WTC11 (cell line): ENCODE data around the gene DNAAF1. TPM values are rescaled to one million over a fixed set of nuclear protein-coding genes. Genes with fewer than 3 reads are reported as not detected.

Source experiments
- ATAC-seq: fragments of 200-7000 bp; cut with Tn5 transposase; 2 replicates; pipeline ENCODE4 v1.10.0; 2021; ENCODE audit warnings: mild to moderate bottlenecking, moderate library complexity
- CTCF ChIA-PET: fragments of 300-600 bp; sonication (Branson Sonifier 250); formaldehyde crosslinking; loops from one replicate; lab custom pipeline; 2021; ENCODE audit warnings: antibody characterized with exemption; lab: Charles Lee
- POLR2A ChIA-PET: fragments of 350-600 bp; sonication (Branson Sonifier 250); formaldehyde crosslinking; loops from one replicate; lab custom pipeline; 2021; ENCODE audit warnings: antibody characterized with exemption; lab: Charles Lee
- DNase-seq: peaks from one replicate; pipeline ENCODE4 v3.0.0; 2021; ENCODE audit warnings: low spot score
- H3K27ac Mint-ChIP-seq: 2 replicates; pipeline ENCODE4 v1.8.0; 2021; ENCODE audit warnings: mixed read lengths
- H3K27me3 Mint-ChIP-seq: 2 replicates; pipeline ENCODE4 v1.8.0; 2021; ENCODE audit warnings: low read depth, mild to moderate bottlenecking, moderate library complexity, mixed read lengths
- H3K36me3 Mint-ChIP-seq: 2 replicates; pipeline ENCODE4 v1.8.0; 2021; ENCODE audit warnings: mixed read lengths
- H3K4me1 Mint-ChIP-seq: 2 replicates; pipeline ENCODE4 v1.8.0; 2022; ENCODE audit warnings: mixed read lengths
- H3K4me3 Mint-ChIP-seq: 2 replicates; pipeline ENCODE4 v1.8.0; 2021; ENCODE audit warnings: mild to moderate bottlenecking, moderate library complexity, mixed read lengths
- H3K9me3 Mint-ChIP-seq: 2 replicates; pipeline ENCODE4 v1.8.0; 2021; ENCODE audit warnings: mixed read lengths
- AR ChIP-seq: fragments of 250-450 bp; sonication (Bioruptor Pico); IDR thresholded peaks from 2 replicates; pipeline ENCODE4 v1.9.0; 2021; ENCODE audit warnings: mild to moderate bottlenecking
- ATF3 ChIP-seq: sonication (generic); formaldehyde crosslinking; conservative IDR thresholded peaks from 2 replicates; pipeline ENCODE4 v1.8.1; 2022; ENCODE audit warnings: mild to moderate bottlenecking, missing genetic modification reagents
- CREM ChIP-seq: sonication (generic); formaldehyde crosslinking; IDR thresholded peaks from 2 replicates; pipeline ENCODE4 v1.8.1; 2022; ENCODE audit warnings: mild to moderate bottlenecking, missing genetic modification reagents, moderate library complexity
- ETV6 ChIP-seq: sonication (generic); formaldehyde crosslinking; IDR thresholded peaks from 2 replicates; pipeline ENCODE4 v1.8.1; 2022; ENCODE audit warnings: mild to moderate bottlenecking, missing genetic modification reagents
- FOXP1 ChIP-seq: sonication (generic); formaldehyde crosslinking; IDR thresholded peaks from 2 replicates; pipeline ENCODE4 v1.8.0; 2022; ENCODE audit warnings: missing genetic modification reagents, mild to moderate bottlenecking, moderate library complexity, borderline replicate concordance
- JAZF1 ChIP-seq: fragments of 250-450 bp; sonication (Bioruptor Pico); IDR thresholded peaks from 2 replicates; pipeline ENCODE4 v1.9.0; 2021; ENCODE audit warnings: moderate library complexity, mild to moderate bottlenecking, inconsistent platforms
- MLX ChIP-seq: sonication (generic); formaldehyde crosslinking; IDR thresholded peaks from 2 replicates; pipeline ENCODE4 v1.8.1; 2023; ENCODE audit warnings: mild to moderate bottlenecking, missing genetic modification reagents, moderate library complexity
- PRRX2 ChIP-seq: fragments of 250-450 bp; sonication (Bioruptor Pico); IDR thresholded peaks from 2 replicates; pipeline ENCODE4 v1.8.0; 2021; ENCODE audit warnings: mild to moderate bottlenecking
- SOX15 ChIP-seq: fragments of 250-450 bp; sonication (Bioruptor Pico); IDR thresholded peaks from 2 replicates; pipeline ENCODE4 v1.9.0; 2021; ENCODE audit warnings: mild to moderate bottlenecking
- TEAD1 ChIP-seq: sonication (generic); formaldehyde crosslinking; IDR thresholded peaks from 2 replicates; pipeline ENCODE4 v1.8.0; 2022; ENCODE audit warnings: mild to moderate bottlenecking, missing genetic modification reagents
- TEAD4 ChIP-seq: sonication (generic); formaldehyde crosslinking; IDR thresholded peaks from 2 replicates; pipeline ENCODE4 v1.8.0; 2022; ENCODE audit warnings: mild to moderate bottlenecking, missing genetic modification reagents
- USF1 ChIP-seq: sonication (generic); formaldehyde crosslinking; IDR thresholded peaks from 2 replicates; pipeline ENCODE4 v1.8.0; 2022; ENCODE audit warnings: mild to moderate bottlenecking, missing genetic modification reagents
- ZBTB43 ChIP-seq: sonication (generic); formaldehyde crosslinking; IDR thresholded peaks from 2 replicates; pipeline ENCODE4 v1.8.1; 2023; ENCODE audit warnings: mild to moderate bottlenecking, missing genetic modification reagents
- ZNF317 ChIP-seq: sonication (generic); formaldehyde crosslinking; IDR thresholded peaks from 2 replicates; pipeline ENCODE4 v1.8.1; 2023; ENCODE audit warnings: low read depth, mild to moderate bottlenecking, moderate library complexity, missing genetic modification reagents, borderline replicate concordance
- ZNF416 ChIP-seq: fragments of 250-450 bp; sonication (Bioruptor Pico); IDR thresholded peaks from 2 replicates; pipeline ENCODE4 v1.9.0; 2021; ENCODE audit warnings: mild to moderate bottlenecking, inconsistent platforms
- ZNF423 ChIP-seq: fragments of 250-450 bp; sonication (Bioruptor Pico); IDR thresholded peaks from 2 replicates; pipeline ENCODE4 v2.1.2; 2022; ENCODE audit warnings: mild to moderate bottlenecking, moderate library complexity
- ZNF425 ChIP-seq: fragments of 250-450 bp; sonication (Bioruptor Pico); conservative IDR thresholded peaks from 2 replicates; pipeline ENCODE4 v1.9.0; 2021; ENCODE audit warnings: mild to moderate bottlenecking
- total RNA-seq: library from RNA; stranded (reverse); gene quantifications from 3 replicates; pipeline ENCODE4 v1.2.3, GENCODE V29; 2021

Gene DNAAF1
- total RNA-seq, 1 experiment from 2014 or later, result 0.20 TPM

GRCh38 chr16:84199097-84199496, 54.0 kb downstream of the DNAAF1 start:
- H3K27ac Mint-ChIP-seq, result peak overlapping the region; percentile 36; the same call in 1 of the 2 replicates
- no peaks in the 10 kb centered on the region for H3K36me3 Mint-ChIP-seq
- ChIA-PET POLR2A (no interaction called here), CTCF (interaction anchor here (1.5 kb wide), 1 partner anchor 12 kb away, joined by 16 read pairs; the partner anchor contains the start of gene TAF1C)
- no peaks in the 10 kb centered on the region for H3K27me3 Mint-ChIP-seq
- no peak overlapping the region for H3K4me3 Mint-ChIP-seq
- DNase-seq (no peak), ATAC-seq (peak; percentile 44)
- H3K9me3 Mint-ChIP-seq, result peaks cover 3% of the 10 kb centered on the region; the same call in 1 of the 2 replicates
- TF ChIP-seq AR (CRISPR knock-in tag), result no peak
- TF ChIP-seq ETV6 (CRISPR knock-in tag), result no peak
- TF ChIP-seq CREM (CRISPR knock-in tag), result no peak
- no peak for TF ChIP-seq TEAD4 (CRISPR knock-in tag)
- no peak for TF ChIP-seq SOX15 (CRISPR knock-in tag)
- no peak for TF ChIP-seq ZNF317
- TF ChIP-seq ATF3 (CRISPR knock-in tag), result no peak
- no peak for TF ChIP-seq MLX (CRISPR knock-in tag)
- no peak for TF ChIP-seq USF1 (CRISPR knock-in tag)
- TF ChIP-seq JAZF1 (CRISPR knock-in tag), result no peak
- TF ChIP-seq ZNF416 (CRISPR knock-in tag), result no peak
- TF ChIP-seq ZBTB43 (CRISPR knock-in tag), result no peak
- TF ChIP-seq ZNF423 (CRISPR knock-in tag), result no peak
- TF ChIP-seq, all 79 proteins: peak for 0
- 0 out of 2 replicates have a peak, but pooled peaks cover 3% of the 10 kb centered on the region for H3K4me1 Mint-ChIP-seq

GRCh38 chr16:84199861-84200260, 54.8 kb downstream of the DNAAF1 start:
- Mint-ChIP-seq H3K9me3 (peaks cover 3% of the 10 kb centered on the region; the same call in 1 of the 2 replicates), H3K27ac (no peak overlapping the region), H3K36me3 (no peaks in the 10 kb centered on the region), H3K4me1 (0 out of 2 replicates have a peak, but pooled peaks cover 3% of the 10 kb centered on the region), H3K27me3 (no peaks in the 10 kb centered on the region), H3K4me3 (no peak overlapping the region)
- POLR2A ChIA-PET, result interaction anchor here (0.5 kb wide), 1 partner anchor 254 kb away, joined by 3 read pairs; no protein-coding TSS in a partner anchor
- DNase-seq (no peak), ATAC-seq (no peak)
- CTCF ChIA-PET, result interaction anchor here (0.8 to 1.5 kb wide), 2 partner anchors 13 kb away, joined by 3 to 16 read pairs; partner anchors contain the start of gene TAF1C
- TF ChIP-seq FOXP1 (no peak), ETV6 (CRISPR knock-in tag) (no peak), USF1 (CRISPR knock-in tag) (no peak), ZBTB43 (CRISPR knock-in tag) (no peak), ZNF425 (CRISPR knock-in tag) (no peak), ATF3 (CRISPR knock-in tag) (no peak), TEAD1 (CRISPR knock-in tag) (no peak), PRRX2 (no peak), ZNF317 (no peak), MLX (CRISPR knock-in tag) (no peak)
